ENCODE measurements around the gene IFT20.
A peak's percentile ranks its signal among the peaks of the same experiment; 100 is the strongest.

IFT20 gene

GRCh38 chr17:28347261-28347891 lies 12.1 kb upstream of the IFT20 start:
- peak; percentile 83 for DNase-seq (ENCODE audit: low read depth)

GRCh38 chr17:28346746-28347246 lies 11.5 kb upstream of the IFT20 start:
- no peak for DNase-seq (ENCODE audit: low read depth)
- H3K4me3 ChIP-seq (ENCODE audit: control insufficient read depth, low read depth, low read length), result no peak overlapping the region
- TF ChIP-seq CTCF (IDR thresholded peaks at IDR 0.05; ENCODE audit: control insufficient read depth, insufficient read depth, low read depth, low read length, missing control alignments), result peak; percentile 36

More at GRCh38 chr17:28347261-28347891, 12.1 kb upstream of the IFT20 start:
- no peak overlapping the region for H3K4me3 ChIP-seq (ENCODE audit: control insufficient read depth, low read depth, low read length)
- no peak for TF ChIP-seq CTCF (IDR thresholded peaks at IDR 0.05; ENCODE audit: control insufficient read depth, insufficient read depth, low read depth, low read length, missing control alignments)

- no peak for DNase-seq (ENCODE audit: low read depth)
- no peak overlapping the region for H3K4me3 ChIP-seq (ENCODE audit: control insufficient read depth, low read depth, low read length)
- TF ChIP-seq CTCF (IDR thresholded peaks at IDR 0.05; ENCODE audit: control insufficient read depth, insufficient read depth, low read depth, low read length, missing control alignments), result no peak
These were observed 10.9 kb upstream of the IFT20 start for GRCh38 chr17:28346199-28346580.

GRCh38 chr17:28345419-28346198 lies 10.3 kb upstream of the IFT20 start:
- TF ChIP-seq CTCF (IDR thresholded peaks at IDR 0.05; ENCODE audit: control insufficient read depth, insufficient read depth, low read depth, low read length, missing control alignments), result no peak
- no peak overlapping the region for H3K4me3 ChIP-seq (ENCODE audit: control insufficient read depth, low read depth, low read length)
- DNase-seq (ENCODE audit: low read depth), result no peak

GRCh38 chr17:28344435-28344901 lies 9.2 kb upstream of the IFT20 start:
- TF ChIP-seq CTCF (IDR thresholded peaks at IDR 0.05; ENCODE audit: control insufficient read depth, insufficient read depth, low read depth, low read length, missing control alignments), result no peak
- no peak for DNase-seq (ENCODE audit: low read depth)
- no peak overlapping the region for H3K4me3 ChIP-seq (ENCODE audit: control insufficient read depth, low read depth, low read length)

GRCh38 chr17:28344011-28344410 lies 8.7 kb upstream of the IFT20 start:
- DNase-seq (ENCODE audit: low read depth), result no peak
- no peak for TF ChIP-seq CTCF (IDR thresholded peaks at IDR 0.05; ENCODE audit: control insufficient read depth, insufficient read depth, low read depth, low read length, missing control alignments)

More at GRCh38 chr17:28344011-28344410, 8.7 kb upstream of the IFT20 start:
- no peak overlapping the region for H3K4me3 ChIP-seq (ENCODE audit: control insufficient read depth, low read depth, low read length)

Measured in AG09309 (cell line).